ENCODE results near the gene KLHDC10.
"Not testable (repeated sequence)": the region's sequence is repeated elsewhere in the genome, so short reads cannot be mapped to it uniquely, and the experiment has no call there.

KLHDC10 gene

GRCh38 chr7:130118294-130118693 lies 48.0 kb downstream of the KLHDC10 start:
- DNase-seq (ENCODE audit: low read depth in 3 of 3), result no peak

GRCh38 chr7:130118801-130119200 lies 48.5 kb downstream of the KLHDC10 start:
- DNase-seq (ENCODE audit: low read depth in 3 of 3), result no peak

GRCh38 chr7:130123501-130123900 lies 53.2 kb downstream of the KLHDC10 start:
- no peak for DNase-seq (ENCODE audit: low read depth in 3 of 3)

- no peak for DNase-seq (ENCODE audit: low read depth in 3 of 3)
Measured at GRCh38 chr7:130124711-130125110, 54.4 kb downstream of the KLHDC10 start.

GRCh38 chr7:130126840-130127239 lies 56.5 kb downstream of the KLHDC10 start:
- DNase-seq (ENCODE audit: low read depth in 3 of 3), result not testable (repeated sequence)

DNA sequence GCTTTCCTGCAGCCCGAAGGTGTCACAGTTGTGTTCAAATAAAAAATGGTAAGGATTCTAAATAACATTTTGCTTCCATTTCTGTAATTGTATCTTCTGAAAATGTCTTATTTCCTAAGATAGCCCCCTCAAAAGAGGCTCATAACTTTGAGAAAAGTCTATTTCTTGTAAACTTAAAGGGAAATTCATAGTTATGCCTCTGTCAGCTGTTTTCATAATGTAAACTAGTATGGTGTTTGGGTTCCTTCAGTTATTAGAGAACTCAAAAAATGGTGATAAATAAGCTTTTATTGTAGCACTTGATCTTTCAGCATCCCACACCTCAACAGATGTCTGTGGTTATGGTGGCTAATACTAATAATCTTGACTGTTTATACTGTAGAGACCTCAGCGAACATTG lies 57.1 kb downstream of the KLHDC10 start:
- DNase-seq (ENCODE audit: low read depth in 3 of 3), result no peak

DNA sequence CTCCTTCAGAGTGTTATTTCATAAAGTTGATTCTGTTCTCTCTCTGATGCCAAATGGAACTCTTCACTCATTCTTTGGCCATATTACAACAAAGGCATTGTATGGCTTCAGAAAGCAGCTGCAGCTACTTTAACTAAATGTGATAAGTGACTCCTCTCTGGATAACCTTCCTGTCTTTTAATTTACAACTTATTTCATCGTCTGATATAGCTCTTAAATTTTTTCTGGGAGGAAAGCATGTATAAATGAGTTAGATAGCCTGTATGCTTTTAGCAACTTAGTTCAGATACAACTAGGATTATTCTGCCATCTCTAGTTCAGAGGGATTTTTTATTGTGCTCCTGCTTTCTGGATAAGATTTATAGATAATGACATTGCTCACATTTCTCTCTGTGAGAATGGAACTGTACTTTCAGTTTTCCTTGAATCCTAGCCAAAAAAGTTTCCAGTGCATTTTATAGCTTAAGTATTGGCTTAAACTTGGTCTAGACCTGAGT lies 57.5 kb downstream of the KLHDC10 start:
- DNase-seq (ENCODE audit: low read depth in 3 of 3), result no peak

GRCh38 chr7:130129011-130129411 lies 58.7 kb downstream of the KLHDC10 start:
- DNase-seq (ENCODE audit: low read depth in 3 of 3), result no peak

- DNase-seq (ENCODE audit: low read depth in 3 of 3), result no peak
Measured at GRCh38 chr7:130131191-130131834, 61.0 kb downstream of the KLHDC10 start.

GRCh38 chr7:130131964-130132875 lies 61.9 kb downstream of the KLHDC10 start:
- no peak for DNase-seq (ENCODE audit: low read depth in 3 of 3)

DNA sequence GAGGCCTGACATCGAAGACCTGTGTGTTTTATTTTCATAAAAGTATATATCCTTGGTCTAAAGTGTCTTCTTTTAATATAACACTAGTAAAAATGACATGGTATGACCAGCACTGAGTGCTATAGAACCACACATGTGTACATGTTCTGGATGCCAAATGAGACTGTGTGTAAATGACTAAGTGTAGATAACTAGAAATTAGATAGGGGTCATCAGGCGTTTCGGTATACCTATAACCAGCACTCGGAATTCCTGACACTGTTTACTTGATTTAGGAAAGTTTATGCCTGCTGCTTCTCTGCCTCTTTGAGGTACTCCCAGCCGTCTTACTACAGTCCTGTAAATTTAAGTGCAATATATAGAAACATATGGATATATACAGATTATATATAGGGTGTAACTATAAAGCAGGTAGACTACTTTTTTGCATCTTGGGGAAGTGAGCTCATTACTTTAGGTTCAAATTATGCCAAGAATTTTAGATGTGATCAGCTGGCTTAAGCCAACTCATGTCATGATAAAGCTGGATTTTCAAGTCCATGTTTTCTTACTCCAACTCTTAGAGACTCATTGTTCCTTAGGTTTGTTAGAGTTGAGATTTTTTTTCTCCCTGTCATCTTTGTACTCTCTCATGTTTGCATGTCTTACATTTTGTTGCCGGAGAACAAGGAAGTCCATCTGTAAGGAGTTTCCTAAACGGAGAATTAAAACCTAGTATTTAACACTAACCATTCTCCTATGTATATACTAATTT lies 62.9 kb downstream of the KLHDC10 start:
- DNase-seq (ENCODE audit: low read depth in 3 of 3), result no peak

DNA sequence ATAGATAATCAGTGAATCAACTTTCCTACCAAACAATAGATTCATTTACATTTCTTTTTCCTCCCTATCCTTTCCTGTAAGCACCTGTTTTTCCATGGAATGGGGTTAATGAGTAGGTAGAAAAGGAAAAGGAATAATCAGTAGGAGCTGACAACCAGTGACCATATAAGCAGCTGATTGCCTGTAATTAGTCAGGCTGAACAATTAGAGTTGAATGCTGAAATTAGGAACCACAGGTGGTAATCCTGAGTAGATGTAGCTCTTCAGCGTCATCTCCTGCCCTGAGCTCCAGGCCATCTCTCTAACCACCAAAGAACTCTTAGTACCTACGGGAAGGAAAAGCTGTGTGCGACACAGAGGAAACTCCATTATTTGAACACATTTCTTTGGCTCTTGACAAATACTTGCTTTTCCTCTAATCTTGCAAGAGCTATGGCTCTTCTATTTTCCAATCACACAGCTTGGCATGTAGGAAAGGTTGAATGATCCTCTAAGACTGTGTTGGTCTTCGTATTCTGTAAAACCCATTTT lies 63.8 kb downstream of the KLHDC10 start:
- DNase-seq (ENCODE audit: low read depth in 3 of 3), result no peak

- DNase-seq (ENCODE audit: low read depth in 3 of 3), result no peak
Measured at GRCh38 chr7:130134726-130135125, 64.4 kb downstream of the KLHDC10 start.

GRCh38 chr7:130135208-130136205 lies 65.2 kb downstream of the KLHDC10 start:
- DNase-seq (ENCODE audit: low read depth in 3 of 3), result no peak

DNA sequence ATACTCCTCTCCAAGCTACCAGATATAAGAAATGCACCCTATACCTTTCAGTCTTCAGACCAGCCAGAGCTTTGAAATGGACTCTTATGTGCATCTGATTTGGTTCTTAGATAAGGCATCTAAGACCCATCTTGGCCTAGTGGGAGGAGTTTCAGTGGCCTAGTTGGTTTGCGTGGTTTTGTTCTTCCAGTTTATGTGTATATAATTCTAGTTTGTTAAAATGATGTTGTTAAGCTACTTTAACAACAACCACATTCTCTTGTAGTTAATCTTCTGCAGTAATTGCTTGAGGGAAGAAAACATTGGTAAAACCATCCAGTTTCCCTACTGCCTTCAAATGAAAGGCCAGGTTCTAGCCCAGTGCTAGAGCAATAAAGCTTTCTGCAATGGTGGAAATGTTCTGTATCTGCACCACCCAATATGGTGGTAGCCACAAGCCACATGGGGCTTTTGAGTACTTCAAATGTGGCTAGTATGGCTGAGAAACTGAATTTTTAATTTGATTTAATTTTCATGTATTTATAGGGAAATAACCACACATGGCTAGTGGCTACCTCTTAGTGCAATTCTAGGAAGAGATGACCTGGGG lies 66.3 kb downstream of the KLHDC10 start:
- DNase-seq (ENCODE audit: low read depth in 3 of 3), result no peak

DNA sequence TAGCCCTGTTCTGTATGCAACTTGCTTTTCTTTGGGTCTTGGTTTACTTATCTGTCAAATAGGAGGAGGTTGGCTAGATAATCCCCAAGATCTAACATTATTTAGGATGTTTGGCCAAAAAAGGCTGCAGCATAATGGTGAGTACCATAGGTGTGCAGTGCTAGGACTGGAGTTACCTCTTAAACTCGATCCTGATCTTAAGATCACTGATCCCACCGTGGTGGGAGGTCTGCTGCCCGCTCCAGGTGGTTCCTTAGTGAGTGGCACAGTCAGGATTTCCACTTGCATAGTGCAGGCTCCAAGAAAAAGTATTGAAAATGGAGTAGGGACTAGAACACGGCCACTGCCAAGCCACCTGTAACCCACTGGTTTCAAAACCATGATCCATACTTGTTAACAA lies 66.9 kb downstream of the KLHDC10 start:
- DNase-seq (ENCODE audit: low read depth in 3 of 3), result no peak

DNA sequence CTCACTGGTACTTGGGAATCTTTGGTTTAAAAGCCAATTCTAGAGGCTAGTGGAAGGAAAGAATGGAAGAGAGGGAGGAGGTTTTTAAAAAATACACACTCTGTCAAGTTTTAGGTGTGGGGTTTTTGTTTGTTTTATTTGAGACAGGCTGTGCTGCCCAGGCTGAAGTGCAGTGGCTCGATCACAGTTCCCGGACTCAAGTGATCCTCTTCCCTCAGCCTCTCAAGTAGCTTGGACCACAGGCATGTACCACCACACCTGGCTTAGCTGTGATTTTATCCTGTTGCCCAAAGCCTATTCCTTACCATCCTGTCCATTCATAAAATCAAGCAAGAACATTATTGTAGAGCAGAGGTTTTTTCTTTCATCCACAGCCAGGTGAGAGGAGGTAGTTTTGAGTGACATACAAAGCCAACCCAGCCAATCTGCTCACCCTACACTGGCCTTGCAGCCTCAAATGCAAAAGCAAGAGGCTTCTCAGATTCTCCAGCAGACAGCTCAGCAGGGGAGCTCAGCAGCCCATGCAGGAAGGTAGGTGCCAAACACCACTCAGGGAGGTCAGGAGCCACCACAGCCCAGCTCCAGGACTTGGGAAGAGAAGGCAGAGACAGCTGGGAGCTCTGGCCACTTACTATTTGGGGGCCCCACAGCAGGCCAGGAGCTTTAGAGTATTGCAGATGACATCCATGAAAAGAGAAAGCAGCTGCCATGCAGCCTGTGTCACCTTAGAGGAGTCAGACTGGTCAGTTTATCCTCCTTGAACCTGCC lies 69.0 kb downstream of the KLHDC10 start:
- DNase-seq (ENCODE audit: low read depth in 3 of 3), result no peak

- no peak for DNase-seq (ENCODE audit: low read depth in 3 of 3)
Measured at GRCh38 chr7:130140551-130141160, 70.3 kb downstream of the KLHDC10 start.
